ENCODE measurements around the gene ALOX5.
A peak's percentile ranks its signal among the peaks of the same experiment; 100 is the strongest.
"Not testable (repeated sequence)": the region's sequence is repeated elsewhere in the genome, so short reads cannot be mapped to it uniquely, and the experiment has no call there.

The ALOX5 gene

DNA sequence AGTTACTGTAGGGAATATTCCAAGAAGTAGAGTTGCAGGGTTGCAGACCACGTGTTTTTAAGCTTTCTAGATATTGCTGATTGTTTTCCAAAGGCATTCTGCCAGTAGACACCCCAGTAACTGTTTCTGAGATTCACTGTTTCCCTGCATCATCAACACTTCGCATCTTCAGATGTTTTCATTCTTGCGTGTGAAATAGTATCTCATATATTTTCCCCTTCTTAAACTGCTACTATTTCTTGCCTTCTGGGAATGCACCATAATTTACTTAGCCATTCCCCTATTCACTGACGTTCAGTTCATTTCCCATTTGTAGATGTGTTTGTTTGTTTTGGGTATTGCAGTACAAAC, 30.7 kb downstream of the ALOX5 start:
- no peak for DNase-seq

DNA sequence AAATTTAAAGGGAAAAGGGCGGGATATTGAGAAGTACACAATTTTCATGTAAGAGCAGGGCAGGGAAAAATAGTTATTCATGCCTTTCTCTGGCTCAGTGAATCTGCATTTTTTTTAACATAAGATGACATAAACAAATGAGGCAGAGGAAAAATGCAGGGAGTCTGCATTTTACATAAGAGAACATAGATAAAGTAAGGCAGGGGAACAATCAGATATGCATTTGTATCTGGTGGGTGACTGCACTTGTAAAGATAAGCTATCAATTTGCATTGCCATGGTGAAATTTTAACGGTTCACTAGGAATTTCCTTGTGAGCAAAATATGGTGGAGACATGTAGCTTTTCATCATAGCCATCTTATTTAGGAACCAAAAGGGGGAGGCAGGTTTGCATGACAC, 33.5 kb downstream of the ALOX5 start:
- no peak for DNase-seq

DNA sequence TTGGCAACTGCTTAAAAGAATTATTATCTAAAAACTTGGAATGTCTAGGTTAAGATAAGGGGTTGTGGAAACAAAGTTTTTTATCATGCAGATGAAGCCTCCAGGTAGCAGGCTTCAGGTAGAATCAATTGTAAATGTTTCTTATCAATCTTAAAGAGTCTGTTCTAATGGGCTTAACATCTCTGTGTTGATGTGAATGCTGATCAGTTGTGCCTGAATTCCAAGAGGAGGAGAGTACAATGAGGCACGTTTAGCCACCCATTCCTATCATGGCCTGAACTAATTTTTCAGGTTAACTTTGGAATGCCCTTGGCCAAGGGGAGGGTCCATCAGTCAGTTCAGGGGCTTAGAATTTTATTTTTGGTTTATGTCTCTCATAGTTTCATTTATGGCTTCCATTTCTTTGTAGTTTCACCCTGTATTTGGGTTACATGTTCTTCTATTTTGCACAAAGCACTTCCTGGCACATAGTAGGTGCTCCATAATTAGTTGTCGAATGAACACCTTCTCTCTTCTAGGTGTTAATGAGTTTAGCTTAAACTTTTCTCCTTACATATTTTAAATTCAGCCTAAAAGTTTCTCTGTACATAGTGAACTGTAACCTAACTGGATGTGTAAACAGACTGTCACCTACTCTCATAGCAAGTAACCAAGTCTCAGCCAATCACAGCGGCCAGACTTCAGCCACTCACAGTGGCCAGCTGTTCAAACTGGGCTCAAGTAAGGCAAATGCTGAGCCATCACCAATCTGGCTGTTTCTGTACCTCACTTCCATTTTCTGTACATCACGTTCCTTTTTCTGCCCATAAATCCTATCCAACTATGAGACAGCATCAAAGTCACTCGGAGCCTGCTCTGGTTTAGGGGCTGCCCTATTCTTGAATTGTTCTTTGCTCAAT, 34.7 kb downstream of the ALOX5 start:
- peak; percentile 37 to 59 for DNase-seq

DNA sequence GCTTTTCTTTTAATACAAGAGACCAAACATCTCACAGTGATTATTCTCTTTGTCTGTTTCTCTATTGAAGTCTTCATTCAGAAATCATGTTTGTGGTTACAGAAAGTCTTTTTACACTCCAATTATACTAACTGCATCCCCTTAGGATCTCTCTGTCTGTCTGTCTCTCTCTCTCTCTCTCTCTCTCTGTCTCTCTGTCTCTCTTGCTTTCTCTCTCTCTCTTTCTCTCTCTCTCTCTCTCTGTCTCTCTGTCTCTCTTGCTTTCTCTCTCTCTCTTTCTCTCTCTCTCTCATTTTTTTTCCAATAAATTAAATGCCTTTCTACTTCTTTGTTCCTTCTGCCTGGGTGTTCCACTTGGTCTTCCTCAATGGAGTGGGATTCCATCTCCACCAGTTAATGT, 35.3 kb downstream of the ALOX5 start:
- not testable (repeated sequence) for DNase-seq

DNA sequence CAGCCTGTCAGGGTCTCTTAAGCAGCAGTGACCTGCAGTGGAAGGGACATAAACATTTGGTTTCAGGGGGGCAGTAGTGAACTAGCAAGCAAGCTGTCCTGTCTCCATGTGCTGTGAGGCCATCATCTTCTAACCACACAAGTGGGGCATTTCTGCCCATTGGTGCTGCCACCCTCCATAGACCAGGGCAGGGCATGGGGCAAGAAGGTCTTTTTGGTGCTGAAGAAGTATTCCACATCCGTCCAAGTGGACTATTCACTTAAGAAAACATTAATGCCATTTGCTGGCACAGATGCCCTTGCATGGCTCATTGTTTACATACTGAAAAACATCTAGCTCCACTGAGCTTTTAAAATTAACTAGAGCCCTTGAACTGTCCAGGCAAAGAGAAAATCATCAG, 35.8 kb downstream of the ALOX5 start:
- no peak for DNase-seq

DNA sequence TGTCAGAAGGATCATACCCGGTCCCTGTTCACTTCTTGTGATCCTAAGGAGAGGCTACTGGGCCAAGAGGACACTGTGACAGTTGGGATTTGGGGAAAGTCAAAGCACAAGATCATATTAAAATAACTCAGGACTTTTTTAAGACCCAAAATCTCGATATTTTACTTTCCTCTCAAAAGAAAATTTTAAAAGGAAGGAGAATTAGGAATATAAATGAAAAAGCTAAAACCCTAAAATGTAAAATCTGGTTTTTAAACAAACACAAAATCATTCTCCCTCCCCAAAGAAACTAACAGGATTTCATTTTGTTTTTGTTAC, 36.4 kb downstream of the ALOX5 start:
- no peak for DNase-seq

DNA sequence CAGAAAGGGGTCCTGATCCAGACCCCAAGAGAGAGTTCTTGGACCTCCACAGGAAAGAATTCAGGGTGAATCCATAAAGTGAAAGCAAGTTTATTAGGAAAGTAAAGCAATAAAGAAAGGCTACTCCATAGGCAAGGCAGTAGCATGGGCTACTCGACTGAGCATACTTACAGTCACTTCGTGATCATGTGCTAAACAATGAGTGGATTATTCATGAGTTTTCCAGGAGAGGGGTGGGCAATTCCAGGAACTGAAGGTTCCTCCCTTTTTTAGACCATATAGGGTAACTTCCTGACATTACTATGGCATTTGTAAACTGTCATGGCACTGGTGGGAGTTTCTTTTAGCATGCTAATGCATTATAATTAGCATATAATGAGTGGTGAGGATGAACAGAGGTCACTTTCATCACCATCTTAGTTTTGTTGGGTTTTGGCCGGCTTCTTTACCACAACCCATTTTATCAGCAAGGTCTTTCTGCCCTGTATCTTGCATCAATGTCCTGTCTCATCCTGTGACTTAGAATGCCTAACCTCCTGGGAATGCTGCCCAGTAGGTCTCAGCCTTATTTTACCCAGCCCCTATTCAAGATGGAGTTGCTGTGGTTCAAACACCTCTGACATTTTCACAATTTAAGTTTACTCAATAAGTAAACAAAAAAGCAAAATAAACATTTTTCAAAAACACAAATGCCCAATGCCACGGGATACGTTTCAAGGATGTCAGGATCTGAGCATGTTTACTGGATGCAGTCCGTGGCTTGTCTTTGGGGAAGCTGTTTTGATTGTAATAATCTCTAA, 37.0 kb downstream of the ALOX5 start:
- DNase-seq, result peak; percentile 87 to 92

DNA sequence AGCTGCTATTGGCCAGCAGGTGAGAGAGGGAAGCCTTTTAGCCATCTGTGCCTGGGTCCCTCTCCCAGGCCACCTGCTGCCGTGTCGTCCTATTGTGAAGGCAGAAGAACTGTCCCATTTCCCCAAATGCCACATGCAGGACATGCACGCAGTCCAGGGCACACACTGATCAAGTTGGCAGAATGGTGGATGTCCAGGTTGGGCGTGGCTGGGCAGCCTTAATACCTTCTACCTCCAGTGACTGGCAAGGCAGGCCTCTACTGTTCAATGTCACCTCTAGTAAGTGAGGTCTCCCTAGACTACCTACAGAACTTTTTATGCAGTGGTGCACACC, 37.6 kb downstream of the ALOX5 start:
- no peak for DNase-seq

DNA sequence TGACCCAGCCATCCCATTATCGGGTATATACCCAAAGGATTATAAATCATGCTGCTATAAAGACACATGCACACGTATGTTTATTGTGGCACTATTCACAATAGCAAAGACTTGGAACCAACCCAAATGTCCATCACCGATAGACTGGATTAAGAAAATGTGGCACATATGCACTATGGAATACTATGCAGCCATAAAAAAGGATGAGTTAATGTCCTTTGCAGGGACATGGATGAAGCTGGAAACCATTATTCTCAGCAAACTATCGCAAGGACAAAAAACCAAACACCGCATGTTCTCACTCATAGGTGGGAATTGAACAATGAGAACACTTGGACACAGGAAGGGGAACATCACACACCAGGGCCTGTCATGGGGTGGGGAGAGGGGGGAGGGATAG, 41.0 kb downstream of the ALOX5 start:
- not testable (repeated sequence) for DNase-seq

DNA sequence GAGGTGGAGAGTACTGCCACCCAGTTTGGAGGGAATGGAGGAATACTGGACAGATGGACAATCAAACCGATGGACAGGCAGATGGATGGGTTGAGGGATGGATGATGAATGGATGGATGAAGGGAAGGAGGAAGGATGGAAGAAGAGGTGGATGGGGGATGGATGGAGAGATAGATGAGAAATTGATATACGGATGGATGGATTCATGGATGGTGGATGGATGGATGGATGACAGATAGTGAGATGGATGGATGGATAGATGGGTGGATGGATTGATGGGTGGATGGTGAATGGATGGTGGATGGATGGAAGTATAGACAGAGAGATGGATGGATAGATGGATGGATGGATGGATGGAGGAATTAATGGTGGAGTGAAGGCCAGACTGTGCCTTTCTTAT, 42.6 kb downstream of the ALOX5 start:
- DNase-seq, result no peak

DNA sequence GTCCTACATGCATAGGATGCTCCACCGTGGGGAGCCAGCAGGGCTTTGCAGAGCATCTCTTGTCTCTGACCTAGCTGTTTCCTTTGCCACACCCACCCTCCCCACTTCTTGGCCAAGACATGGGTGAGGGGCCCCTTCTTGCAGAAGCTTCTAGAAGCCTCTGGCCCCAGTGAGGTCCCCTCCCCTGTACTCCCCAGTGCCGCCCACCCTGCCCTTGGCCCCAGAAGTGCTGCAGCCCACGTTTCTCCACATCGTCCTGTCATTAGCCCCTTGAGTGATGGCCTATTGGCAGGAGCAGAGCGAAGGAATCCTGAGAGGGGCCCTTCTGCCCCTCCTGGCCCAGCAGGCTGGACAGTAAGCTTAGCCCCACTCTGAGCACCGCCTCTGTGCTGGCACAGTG, 43.7 kb downstream of the ALOX5 start:
- no peak for DNase-seq

DNA sequence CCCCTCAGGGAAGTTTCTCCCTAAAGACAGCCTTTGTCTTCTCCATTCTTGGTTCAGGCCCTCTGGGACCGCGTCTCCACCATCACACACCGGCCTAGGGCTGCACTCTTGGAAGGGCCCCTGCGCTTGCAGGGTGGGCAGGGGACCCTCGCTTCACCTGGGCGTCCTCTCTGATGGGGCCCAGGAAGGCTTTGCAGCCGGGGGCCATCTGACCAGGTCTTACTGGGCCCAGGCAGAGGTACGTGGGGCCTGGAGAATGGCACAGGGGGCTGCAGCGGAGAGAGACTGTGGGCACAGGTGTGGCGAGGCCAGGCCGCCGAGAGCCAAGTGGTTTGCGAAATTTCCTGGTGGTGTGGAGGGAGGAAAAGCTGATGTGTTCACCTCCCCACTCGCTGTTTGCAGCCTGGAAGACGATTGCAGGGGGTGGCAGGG, 44.4 kb downstream of the ALOX5 start:
- no peak for DNase-seq

DNA sequence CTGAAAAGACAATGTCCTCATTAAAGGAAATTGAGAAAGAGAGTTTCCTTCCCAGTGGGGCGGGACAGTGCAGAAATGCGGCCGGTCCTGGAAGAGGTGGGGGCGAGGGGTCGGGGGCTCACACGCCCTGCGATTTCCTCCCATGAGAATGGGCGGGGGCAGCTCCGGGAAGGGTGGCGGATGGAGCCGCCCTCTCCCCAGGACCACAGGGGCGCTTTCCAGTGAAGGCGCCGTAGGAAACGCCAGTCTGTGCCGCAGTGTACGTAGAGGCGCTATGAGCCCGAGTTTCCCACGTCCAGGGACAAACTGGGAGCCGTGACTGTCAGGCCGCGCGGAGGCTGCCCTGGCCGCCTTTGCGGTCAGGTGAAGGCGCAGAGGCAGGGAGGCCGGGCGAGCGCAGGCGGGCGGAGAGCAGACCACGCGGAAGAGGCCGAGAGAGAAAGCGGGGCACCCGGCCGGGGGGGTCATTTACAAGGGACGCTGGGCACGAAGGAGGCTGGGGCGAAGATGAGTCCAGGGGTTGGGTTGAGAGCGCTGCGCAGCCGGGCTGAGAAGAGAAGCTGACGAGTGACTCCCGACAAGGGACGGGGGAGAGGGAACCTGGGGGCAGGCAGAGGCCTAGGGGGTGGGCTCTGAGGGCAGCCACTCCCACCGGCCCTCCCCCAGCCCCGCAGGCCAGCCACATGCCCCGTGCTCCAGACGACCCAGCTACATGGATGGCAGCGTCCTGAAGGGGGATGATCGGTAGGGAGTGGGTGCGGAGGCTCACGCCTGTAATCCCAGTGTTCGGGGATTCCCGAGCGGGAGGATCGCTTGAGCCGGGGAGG, 45.0 kb downstream of the ALOX5 start:
- peak; percentile 83 to 84 for DNase-seq

DNA sequence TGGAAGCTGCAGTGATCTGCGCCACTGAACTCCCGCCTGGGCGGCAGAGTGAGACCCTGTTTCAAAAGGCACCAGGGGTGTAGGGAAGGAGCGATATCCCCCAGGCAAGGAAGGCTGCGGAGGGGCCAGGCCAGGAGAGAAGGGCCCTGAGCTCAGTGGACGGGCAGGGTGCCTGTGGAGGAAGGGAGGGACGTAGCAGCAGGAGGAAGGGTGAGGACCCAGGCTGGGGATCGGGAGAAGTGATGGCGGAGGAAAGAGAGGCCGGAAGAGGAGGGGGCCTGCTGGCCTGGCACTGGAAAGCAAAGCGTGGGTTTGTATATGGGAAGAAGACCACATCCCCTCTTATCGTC, 45.6 kb downstream of the ALOX5 start:
- DNase-seq, result no peak

DNA sequence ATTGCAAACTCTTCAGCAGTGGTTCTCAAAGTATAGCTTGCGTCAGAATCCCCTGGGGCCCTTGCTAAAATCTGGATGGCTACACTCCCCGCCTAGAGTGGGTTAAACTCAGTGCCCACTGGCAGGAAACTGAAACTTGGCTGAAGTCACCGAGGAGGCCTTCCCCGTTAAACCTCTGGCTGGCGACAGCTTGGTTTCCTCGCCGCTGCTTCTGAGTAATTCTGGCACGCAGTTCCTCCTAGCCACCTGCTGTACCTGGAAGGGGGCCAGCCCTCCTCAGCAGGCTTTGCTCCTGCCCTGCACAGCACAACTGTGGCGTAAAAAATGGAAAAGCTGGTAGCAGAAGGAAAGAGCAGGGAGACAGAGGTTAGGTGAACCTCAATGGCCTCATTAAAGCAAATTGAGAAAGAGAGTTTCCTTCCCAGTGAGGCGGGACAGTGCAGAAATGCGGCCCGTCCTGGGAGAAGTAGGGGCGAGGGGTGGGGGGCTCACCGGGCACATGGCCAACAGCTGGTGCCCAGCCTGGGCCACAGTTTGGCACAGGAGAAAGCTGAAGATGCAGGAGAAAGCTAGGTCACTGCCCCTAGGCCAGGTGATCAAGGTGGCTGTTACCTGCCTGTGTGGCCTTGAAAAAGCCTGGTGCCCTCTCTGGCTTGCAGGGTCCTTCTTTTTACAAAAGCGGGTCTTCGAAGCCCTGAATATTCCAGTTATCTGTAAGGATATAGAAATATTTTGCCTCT, 46.6 kb downstream of the ALOX5 start:
- peak; percentile 38 to 70 for DNase-seq

DNA sequence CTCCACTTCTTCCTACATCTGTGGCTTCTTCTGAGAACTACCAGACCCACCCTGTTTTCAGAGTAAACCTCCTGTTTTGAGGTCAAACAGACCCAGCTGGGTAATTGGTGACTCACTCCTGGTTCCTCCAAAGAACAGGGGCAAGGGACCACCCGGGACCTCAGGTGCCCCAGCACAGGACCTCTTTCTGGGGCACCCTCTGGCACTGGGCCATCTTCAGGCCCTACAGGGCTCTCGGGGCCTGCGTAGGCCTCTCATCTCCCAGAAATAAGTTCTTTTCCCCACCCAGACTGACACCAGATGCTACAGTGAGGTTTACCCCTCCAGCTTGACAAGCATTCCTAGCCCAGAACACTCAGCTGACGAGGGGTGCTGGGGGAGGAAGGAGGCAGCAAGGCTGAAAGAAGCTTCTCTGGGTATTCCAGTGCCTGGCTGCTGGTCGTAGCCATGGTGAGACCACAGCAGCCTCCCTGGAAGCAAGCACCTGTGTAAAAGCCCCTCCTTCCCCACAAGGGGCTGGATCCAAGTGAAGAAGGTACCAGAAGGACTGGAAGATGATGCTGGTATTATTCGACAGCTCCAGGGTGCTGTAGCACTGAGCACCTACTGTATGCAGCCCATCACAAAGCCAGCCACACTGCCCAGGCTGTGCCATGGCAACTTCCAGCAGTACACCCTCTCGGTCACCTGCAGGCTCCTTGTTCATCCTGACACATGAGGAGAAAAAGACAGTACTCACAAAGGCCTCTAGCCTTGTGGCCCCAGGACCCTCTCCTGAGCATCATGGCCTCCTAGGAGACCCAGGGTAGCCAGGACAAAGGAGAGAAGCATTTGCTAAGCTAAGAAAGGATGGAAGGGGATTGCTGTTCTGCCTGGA, 47.4 kb downstream of the ALOX5 start:
- DNase-seq, result peak in 1 of 2 donors; percentile 63

DNA sequence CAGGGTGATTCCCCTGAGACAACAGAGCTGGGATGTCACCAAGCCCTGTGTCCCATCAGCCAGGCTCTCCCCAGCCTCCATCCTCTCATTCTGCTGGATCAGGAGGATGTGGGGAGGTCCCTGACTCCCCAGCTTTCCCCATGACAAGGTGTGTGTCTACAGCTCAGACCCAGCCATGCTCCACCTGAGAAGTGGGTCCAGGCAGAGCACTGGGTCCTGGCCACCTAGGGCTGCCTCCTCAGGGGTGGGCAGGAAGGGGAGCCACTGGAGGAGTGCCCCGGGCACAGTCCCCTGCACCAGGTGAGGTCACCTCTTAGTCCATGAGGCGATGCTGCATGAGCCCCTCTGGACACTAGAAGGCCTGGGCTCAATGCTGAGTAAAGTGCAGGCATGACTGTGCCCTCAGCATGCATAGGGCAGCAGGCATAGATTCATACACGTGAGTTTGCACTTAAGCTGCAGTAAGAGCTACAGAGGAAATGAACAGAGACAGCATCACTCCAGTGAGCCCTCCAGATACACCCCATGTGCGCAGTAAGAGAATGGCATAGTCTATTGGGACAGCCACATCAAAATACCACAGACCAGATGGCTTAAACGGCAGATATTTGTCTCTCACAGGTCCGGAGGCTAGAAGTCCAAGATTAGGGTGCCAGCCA, 48.3 kb downstream of the ALOX5 start:
- DNase-seq, result no peak

DNA sequence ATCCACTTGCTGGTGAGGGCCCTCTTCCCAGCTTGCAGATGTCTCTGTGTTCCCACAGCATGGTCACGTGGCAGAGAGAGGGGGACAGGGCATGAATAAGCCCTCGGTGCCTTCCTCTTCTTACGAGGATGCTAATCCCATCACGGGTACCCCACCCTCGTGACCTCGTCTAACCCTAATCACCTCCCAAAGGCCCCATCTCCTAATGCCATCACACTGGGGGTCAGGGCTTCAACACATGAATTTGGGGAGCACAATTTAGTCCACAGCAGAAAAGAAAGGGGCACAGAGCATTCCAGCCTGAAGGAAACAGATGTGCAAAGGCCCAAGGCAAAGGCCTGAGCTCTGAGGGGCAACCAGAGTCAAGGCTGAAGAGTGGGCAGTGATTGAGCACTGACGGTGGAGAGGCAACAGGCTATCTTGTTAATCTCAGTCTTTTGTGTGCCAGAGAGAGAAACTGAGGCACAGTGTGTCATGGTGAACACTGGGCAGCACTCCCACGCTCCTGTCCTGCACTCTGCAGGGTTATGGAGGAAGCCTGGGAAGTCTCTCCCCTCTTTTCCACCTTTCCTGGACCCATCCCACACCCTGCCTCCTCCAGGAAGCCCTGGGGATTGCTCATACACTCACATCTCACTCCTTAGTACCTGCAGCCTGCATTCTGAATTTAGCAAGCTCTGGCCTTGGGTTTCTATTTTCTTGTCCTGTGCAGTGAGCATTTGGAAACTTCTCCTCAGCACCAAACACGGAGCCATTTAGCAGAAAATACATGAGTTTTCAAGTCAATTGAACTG, 49.0 kb downstream of the ALOX5 start:
- DNase-seq, result no peak

DNA sequence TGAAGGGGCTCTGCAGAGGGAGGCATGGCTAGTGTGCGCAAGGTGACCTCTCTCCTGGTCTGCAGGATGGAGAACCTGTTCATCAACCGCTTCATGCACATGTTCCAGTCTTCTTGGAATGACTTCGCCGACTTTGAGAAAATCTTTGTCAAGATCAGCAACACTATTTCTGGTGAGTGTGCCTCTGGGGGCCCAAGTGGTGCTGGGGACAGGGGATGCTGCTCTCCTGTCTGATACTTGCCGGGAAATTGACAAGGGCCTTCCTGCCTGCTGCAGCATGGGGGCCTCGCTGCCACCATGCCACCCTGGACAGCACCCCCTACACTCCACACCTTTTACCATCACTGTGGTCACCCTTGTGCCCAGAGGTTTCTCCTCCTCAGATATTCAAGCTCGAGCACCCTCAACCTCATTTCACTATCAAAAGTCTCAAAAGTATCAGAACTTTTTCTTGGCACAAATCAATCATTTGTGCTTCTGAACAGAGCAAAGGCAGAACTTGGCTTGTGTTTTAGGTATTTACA, 50.0 kb downstream of the ALOX5 start:
- no peak for DNase-seq
